Ecto neural progenitor cell (in vitro differentiated cells): ENCODE measurements around the gene ZNF628.

Experiments used
- DNase-seq: peaks from one replicate; pipeline ENCODE4 v3.0.0-alpha.2; 2018; ENCODE audit warnings: low spot score

ZNF628 gene

DNA sequence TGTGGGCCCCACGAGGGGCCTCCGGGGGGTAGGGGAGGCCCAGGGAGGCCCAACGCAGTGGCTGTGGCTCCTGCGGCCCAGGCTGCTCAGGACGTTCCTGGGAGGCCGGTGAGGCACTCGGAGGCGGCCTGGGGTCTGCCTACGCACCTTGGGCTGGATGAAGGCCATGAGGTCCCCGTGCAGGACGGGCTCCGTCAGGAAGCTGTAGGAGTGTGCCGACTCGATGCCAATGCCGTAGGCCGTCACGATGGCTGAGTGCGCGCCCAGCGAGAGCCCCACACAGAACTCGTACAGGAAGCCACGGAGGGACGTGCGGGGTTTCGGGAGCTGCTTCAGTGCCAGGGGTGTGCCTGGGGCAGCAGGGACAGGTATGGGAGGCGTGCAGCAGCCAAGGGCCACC lies 54.6 kb downstream of the ZNF628 start:
- DNase-seq = no peak
